Measurements from ENCODE around the gene ASB10.
A peak's percentile ranks its signal among the peaks of the same experiment; 100 is the strongest.

ASB10 gene, protein sequence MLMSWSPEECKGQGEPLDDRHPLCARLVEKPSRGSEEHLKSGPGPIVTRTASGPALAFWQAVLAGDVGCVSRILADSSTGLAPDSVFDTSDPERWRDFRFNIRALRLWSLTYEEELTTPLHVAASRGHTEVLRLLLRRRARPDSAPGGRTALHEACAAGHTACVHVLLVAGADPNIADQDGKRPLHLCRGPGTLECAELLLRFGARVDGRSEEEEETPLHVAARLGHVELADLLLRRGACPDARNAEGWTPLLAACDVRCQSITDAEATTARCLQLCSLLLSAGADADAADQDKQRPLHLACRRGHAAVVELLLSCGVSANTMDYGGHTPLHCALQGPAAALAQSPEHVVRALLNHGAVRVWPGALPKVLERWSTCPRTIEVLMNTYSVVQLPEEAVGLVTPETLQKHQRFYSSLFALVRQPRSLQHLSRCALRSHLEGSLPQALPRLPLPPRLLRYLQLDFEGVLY

DNA sequence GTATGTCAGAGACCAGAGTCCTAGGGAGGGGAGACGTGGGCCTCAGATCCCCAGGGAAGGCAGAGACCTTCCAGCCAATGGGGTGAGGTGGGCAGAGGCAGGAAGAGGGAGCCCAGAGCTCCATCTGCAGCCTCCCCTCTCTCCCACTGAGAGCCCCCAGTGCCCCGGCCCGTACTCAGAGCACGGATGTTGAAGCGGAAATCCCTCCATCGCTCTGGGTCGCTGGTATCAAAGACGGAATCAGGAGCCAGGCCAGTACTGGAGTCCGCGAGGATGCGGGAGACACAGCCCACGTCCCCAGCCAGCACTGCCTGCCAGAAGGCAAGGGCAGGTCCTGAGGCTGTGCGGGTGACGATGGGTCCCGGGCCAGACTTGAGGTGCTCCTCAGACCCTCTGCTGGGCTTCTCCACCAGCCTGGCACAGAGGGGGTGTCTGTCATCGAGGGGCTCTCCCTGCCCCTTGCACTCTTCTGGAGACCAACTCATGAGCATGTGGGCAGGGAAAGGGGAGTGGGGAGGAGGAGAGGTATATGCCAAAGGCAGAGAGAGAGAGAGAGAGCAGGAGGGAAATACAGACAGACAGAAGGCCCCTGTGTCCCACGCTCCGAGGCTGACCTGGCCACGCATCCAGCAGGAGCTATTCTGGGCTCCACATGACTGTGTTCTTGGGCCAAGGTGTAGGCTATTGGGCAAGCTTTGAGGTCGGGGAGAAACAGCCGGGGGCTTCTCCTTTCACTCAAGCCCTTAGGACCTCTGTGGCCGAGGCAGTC lies at the start of gene ASB10:
Gene ASB10, minus strand, starts transcription at position 611 of the 769 bp plus-strand sequence. Its CDS starts 120 bp downstream, at position 491.
- DNase-seq = no peak
- intact Hi-C loops (cut with DNase I) = no loop called here

DNA sequence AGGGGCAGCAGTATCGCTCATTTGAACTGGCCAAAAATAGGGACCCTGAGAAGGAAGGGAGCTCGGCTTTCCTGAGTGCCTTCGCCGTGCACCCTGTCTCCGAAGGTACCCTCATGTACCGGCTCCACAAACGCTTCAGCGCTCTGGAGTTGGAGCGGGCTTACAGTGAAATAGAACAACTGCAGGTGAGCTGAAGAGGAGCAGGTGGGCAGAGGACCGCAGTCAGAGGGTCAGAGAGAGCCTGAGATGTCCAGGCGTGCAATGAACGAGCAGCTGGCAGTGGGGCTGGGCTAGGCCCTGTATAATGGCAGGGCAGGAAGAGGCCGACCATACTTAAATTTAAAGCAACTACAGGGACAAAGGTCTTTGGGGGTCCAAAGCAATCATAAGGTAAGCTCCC lies 49.4 kb upstream of the ASB10 start:
- intact Hi-C loops (cut with DNase I) = no loop called here

DNA sequence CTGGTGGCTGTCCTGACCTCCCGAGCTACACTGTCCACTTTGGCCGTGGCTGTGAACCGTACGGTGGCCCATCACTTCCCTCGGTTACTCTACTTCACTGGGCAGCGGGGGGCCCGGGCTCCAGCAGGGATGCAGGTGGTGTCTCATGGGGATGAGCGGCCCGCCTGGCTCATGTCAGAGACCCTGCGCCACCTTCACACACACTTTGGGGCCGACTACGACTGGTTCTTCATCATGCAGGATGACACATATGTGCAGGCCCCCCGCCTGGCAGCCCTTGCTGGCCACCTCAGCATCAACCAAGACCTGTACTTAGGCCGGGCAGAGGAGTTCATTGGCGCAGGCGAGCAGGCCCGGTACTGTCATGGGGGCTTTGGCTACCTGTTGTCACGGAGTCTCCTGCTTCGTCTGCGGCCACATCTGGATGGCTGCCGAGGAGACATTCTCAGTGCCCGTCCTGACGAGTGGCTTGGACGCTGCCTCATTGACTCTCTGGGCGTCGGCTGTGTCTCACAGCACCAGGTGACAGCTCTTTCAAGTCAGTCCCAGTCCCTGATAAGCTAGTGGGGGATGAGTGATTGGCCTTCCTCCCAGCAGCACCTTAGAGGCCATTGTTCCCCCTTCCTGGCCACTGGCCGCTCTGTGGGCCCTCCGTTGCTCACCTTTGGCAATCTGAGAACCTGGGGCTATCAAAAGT lies 48.2 kb upstream of the ASB10 start:
- DNase-seq = peak in 2 of 10 donors; percentile 72 to 77
- intact Hi-C loops (cut with DNase I) = no loop called here

More for the DNA sequence above, 49.4 kb upstream of the ASB10 start:
- peak in 2 of 10 donors; percentile 12 to 59 for DNase-seq

DNA sequence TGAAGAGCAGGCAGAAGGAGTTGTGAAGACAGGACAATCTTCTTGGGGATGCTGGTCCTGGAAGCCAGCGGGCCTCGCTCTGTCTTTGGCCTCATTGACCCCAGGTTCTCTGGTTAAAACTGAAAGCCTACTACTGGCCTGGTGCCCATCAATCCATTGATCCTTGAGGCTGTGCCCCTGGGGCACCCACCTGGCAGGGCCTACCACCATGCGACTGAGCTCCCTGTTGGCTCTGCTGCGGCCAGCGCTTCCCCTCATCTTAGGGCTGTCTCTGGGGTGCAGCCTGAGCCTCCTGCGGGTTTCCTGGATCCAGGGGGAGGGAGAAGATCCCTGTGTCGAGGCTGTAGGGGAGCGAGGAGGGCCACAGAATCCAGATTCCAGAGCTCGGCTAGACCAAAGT lies 46.8 kb upstream of the ASB10 start:
- peak in 1 of 10 donors; percentile 66 for DNase-seq
- intact Hi-C loops (cut with DNase I) = no loop called here

DNA sequence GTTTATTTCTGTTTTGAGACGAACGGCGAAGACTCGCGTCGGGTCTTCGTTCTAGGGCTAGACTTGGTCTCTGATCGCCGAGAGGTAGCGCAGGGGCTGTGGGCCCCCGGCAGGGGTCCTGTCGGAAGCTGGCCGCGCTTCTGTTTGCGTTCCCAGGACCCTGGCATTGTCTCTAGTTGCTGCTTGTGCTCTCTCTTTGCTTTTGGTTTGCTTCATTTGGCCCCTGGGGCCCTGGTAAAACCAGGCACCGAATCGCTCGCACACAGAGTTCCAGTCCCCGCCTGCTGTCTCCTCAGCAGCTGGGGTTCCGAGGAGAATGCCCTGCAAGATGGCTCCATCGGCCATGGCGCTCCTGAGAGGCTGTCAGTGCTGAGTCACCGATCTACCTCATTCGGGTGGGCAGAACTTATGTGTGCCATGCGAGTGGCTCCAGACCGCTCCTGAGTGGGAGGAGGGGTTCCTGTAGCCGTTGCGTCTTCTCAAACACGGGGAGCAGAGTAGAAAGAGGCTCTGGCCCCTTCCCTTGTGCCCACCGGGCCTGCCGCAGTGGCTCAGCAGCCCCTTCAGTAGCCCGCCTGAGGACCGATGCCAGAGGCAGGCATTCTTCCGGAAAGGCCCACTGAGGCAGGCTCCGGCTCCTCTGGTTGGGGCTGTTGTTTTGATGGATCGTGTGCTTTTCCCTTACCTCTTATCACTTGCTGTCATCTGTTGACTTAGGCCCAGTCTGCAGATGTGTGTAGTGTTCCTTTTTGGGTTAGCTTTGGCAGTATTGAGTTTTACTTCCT lies 46.1 kb upstream of the ASB10 start:
- intact Hi-C loops (cut with DNase I) = no loop called here
- peak in 7 of 10 donors; percentile 56 to 96 (median 88) for DNase-seq

DNA sequence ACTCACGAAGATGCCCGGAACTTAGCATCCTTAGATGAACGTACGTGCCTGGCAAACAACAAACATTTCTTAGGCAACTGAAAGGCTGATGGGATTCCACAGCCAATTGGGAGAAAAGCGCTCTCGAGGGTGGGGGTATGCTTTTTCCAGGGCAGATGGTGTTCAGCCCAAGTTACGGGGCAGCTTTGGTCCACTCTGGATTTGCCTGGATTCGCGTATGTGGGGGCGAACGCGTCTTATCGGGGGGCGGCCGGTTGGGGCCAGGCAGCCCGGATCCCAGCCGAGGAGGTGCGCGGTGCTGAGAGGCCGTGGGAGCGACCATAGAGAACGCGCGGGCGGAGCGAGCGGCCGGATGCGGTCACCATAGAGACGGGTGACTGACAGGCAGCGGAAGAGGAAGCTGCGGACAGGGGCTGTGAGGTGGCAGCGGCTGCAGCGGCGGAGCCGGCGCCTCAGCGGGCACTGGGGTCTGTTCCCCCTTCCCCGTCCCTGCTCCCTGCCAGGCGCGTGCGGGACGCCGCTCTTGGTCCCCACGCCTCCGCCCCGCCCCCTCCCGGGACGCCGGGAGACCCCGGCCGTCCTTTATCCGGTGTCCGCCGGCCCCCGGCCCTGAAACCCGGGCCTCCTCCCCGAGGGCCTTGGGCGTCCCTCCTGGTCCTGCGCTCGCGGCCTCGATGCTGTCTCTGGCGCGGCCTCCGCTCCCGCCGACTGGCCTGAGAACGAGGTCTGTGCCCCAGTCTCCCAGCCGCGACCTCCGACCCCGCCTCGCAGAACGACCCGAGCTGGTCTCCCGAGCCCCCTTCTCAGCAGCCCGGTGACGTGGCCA lies 45.3 kb upstream of the ASB10 start, which contains the start of gene CHPF2:
Gene CHPF2, plus strand, starts transcription at position 393 of the 826 bp plus-strand sequence. CDS start 1,529 bp downstream, outside the sequence.
- intact Hi-C loops (cut with DNase I) = no loop called here
- peak; percentile 85 to 99 (median 94) for DNase-seq

DNA sequence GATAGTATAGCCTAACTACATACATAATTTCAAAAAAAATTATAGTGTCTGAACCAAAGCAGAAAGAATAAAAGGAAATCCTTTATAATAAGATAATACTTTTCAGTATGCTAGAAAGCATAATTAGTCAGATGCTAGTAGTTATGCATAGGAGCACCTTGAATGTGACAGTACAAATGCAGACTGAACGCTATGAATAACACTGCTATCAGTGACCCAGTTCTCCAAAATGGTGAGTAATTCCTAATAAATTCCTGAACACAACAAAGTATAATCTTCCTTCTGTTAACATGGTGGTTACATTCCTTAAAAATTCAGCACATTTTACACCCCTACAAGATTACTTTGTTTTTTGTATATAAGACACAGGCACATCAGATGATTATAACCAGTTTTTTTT lies 44.0 kb upstream of the ASB10 start:
- no peak for DNase-seq
- intact Hi-C loops (cut with DNase I) = no loop called here

DNA sequence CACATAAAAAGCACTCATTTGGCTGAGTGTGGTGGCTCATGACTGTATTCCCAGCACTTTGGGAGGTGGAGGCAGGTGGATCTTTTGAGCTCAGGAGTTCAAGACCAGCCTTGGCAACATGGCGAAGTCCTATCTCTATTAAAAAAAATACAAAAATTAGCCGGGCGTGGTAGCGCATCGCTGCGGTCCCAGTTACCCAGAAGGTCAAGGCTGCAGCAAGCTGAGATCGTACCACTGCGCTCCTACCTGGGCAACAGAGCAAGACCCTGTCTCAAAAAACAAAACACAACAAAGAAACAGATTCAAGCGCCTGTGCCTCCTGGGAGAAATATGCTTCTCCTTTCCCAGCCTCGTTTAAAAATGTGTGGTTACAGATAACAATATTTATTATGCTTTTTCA lies 42.2 kb upstream of the ASB10 start:
- intact Hi-C loops (cut with DNase I) = no loop called here
- DNase-seq = peak in 2 of 10 donors; percentile 39 to 51

DNA sequence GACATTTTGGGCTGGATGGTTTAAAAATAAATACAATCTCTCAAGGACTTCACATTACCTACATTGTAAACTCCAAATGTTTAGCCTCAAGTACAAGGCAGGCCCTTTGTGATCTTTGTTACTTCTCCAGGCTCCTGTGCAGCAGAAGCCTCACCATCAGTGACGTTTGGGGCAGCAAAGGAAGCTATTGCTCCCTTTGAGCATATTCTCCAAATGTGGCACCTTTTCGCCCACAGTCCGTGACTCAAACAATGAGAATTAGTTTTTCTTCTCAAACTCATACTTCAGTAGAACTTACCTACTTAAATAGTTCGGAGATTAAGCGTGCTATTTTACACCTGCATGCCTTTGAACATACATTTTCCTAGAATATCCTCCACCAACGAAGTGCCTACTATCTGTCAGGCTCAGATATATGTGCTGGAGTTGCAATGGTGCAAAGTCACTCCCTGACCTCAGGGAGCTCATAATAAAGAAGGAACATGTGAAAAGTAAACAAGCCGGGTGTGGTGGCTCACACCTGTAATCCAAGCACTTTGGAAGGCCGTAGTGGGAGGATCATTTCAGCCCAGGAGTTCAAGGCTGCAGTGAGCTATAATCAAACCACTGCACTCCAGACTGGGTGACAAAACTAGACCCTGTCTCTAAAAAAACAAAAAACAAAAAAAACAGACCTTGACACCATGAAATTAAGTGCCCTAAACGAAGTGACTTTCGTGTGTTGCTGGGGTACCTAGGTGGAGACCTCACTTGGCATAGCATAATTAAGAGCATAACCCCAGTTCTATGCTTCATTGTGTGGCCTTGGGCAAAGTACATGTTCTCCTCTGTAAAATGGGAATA lies 41.2 kb upstream of the ASB10 start:
- intact Hi-C loops (cut with DNase I) = no loop called here
- DNase-seq = no peak

DNA sequence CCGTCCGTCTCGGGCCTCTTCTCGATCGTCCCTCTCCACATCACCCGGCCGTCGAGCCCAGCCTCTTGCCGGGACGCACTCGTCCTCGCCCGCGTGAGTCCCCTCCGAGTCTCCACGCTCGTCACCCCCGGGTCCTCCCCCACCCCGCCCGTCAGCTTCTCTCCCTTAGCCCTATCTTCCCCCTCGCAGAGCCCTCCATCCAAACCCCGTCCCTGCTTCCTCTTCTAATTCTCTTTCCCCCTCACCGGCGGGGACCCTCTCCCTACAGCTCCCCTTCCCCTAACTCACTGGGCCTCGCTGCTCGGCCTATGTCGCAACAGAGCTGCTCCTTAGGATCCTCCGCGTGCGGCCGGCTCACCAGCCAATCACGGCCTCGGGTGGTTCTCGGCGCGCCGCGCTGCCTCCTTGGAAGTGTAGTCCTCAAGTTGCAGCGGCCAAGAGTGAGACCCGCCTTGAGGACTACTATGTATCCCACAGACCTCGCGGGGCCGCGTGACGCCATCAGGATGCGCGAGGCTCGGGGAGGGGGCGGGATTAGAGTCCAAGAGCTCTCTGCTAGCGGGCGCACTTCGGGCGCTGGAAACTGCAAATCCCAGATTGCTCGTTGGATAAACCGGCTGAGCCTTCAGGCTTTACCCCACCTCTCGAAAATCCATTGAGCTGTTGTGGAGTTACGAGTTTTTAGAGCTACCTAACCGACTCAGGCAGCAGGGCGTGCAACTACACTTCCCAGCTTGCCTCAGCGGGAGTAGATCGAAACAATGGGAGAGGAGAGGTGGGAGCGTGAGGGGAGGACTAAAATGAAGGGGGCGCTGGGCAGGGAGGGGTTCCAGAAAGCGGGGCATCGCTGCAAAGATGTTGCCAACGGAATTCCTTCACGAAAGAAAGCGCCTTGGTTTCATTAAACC lies 40.1 kb upstream of the ASB10 start, which contains the start of gene ABCF2:
Gene ABCF2, minus strand, starts transcription at position 331 of the 908 bp plus-strand sequence. CDS start 747 bp downstream, outside the sequence.
- peak; percentile 99 to 100 (median 100) for DNase-seq
- intact Hi-C loops (cut with DNase I) = no loop called here

DNA sequence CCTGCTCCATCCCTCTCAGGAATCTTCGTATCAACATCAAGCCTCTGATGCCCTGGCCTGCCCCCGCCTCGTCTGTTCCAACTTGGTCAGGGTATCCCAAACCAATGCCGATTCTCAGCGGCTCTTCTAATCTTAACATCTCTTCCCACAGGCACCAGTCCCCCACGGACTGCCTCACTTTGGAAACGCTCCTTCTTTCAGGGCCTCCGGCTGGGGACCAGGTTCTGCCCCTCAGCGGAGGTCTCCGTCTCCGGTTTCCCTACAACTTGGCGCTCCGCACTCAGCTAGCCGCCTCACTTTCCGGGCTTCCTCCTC lies 39.5 kb upstream of the ASB10 start:
- intact Hi-C loops (cut with DNase I) = no loop called here

DNA sequence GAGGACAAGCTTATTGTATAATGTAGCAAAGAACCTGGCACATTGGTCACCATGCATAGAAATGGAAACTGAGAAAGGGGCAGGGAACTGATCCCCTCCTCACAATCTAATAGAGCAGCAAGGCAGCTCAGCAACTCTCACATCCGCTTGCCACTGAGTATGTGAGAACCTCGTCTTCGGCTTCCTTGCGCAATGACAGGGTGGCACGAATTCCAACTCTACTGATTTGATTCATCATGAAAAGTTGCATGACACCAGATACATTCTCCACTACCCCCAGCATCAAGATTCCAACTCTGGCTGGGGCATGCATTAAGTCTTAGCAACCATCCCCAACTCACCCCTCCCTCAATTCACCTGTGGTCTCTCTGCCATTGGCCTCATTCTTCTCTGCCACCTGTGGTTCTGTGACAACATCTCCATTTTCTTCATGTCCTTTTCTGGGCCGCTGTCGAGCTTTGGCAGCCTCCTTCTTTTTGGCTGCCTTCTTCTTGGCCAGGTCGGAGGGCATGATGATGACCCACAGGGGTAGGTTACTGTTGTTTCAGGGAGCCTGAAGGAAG lies 39.0 kb upstream of the ASB10 start:
- intact Hi-C loops (cut with DNase I) = no loop called here
- DNase-seq = no peak

More for the DNA sequence above, 39.5 kb upstream of the ASB10 start:
- peak in 1 of 10 donors; percentile 88 for DNase-seq

DNA sequence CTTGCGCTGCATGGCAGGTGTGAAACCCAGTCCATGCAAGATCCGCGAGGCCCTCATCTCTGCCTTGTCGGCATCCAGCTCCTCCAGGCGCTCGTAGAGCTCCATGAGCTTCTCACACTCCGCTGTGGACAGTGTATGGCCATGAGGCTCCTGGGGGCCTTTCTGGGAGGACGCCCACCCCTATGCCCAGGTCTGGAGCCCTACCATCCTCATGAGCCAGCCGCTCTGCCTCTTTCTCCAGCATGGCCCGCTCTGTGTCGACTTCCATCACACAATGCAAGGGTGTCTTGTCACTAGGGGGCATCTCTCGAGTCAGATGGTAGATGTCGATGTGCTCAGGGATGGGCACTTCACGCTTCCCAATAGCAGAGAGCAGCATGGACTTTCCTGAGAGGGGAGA lies 36.7 kb upstream of the ASB10 start:
- intact Hi-C loops (cut with DNase I) = no loop called here
- DNase-seq = peak in 1 of 10 donors; percentile 36

DNA sequence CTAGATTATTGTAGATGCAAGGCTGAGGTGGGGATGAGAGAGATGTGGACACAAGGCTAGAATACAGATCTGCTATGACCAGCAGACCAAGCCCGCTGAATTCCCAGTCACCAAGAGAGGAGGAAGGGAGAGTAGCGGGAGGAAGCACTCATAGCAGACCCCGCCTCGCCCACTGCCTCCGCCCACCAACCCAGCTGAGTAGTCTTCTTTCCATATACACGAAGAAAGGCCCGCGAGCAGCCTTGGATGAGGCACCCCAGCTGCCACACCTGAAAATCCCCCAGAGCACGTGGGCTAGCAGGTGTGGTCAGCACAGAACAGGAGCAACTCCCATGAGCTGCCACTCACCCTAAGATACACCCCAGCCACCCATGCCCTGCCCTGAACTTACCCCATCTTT lies 31.1 kb upstream of the ASB10 start:
- intact Hi-C loops (cut with DNase I) = no loop called here

DNA sequence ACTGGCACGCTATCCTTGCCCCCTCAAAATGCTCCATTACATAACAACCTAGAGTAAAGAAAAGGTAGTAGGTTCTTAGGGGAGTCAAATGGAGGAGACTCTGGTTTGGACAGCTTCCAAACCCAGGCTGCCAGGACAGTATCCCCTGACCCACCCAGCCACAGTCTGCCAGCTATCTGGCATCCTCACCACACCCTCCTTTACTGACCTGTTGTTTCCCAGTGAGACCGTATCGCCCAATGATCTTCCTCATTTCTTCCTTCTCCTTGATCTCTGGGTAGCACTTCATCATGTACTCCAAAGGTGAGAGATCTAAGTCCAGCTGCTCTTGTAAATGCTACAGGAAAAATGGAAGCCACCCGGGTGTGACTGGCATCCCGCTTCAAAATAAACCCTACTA lies 28.3 kb upstream of the ASB10 start:
- intact Hi-C loops (cut with DNase I) = no loop called here
- no peak for DNase-seq

More for the DNA sequence above, 31.1 kb upstream of the ASB10 start:
- no peak for DNase-seq

DNA sequence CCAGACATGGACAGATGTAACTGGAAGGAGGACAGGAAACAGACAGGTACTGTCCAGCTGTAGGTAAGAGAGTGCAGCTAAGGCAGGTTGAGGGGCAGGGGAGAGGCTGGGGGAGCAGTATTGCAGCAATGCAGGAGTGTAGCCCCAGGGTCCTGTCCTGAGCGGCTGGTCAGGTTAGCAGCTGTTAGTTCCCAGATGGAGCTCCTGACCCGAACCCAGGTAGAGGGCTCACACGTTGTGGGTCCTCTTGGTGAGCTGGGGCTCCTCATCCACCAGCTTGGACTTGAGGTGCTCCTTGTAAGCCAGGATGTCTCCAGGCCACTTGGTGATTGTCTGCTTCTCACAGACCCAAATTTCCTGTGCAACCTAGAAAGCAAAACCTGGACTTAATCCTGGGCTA lies 26.8 kb upstream of the ASB10 start:
- intact Hi-C loops (cut with DNase I) = no loop called here
- no peak for DNase-seq

DNA sequence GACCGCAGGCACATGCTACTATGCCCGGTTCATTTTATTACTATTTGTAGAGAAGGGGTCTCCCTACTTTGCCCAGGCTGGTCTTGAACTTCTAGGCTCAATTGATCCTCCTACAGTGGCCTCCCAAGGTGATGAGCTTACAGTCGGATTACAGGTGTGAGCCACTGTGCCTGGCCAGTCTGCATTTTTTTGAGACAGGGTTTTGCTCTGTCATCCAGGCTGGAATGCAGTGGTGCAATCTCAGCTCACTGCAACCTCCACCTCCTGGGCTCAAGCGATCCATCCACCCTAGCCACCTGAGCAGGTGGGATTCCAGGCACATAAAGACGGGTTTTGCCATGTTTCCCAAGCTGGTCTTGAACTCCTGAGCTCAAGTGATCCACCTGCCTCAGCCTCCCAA lies 25.6 kb upstream of the ASB10 start:
- intact Hi-C loops (cut with DNase I) = no loop called here
- no peak for DNase-seq

Measured in posterior cingulate gyrus (tissue), 11 donors.